CD14-positive monocyte (primary cell): ENCODE measurements around the gene SSU72. TPM values are rescaled to one million over a fixed set of nuclear protein-coding genes. Genes with fewer than 3 reads are reported as not detected.

Source experiments
- DNase-seq, 3 donors: peaks; one replicate each; pipeline ENCODE4 v3.0.0-alpha.2; 2011 to 2022
- H2AFZ ChIP-seq: 2 replicates; pipeline ENCODE4 v1.6.0; 2012; ENCODE audit warnings: mild to moderate bottlenecking, low read depth, low read length, inconsistent platforms; ENCODE audit not compliant: insufficient read depth, poor library complexity, severe bottlenecking
- H3K27ac ChIP-seq, 2 donors: 1 replicate in 1 of 2; 2 replicates in 1 of 2; pipeline ENCODE4 v1.5.1; 2012 to 2013; ENCODE audit warnings: low read length in 2 of 2, control low read depth in 1 of 2, inconsistent platforms in 1 of 2, low read depth in 1 of 2, mild to moderate bottlenecking in 1 of 2
- H3K27me3 ChIP-seq, 2 donors: one replicate each; pipeline versions ENCODE4 v1.6.0 to v1.6.1; 2011 to 2013; ENCODE audit warnings: low read length in 2 of 2; ENCODE audit not compliant: control insufficient read depth in 2 of 2, insufficient read depth in 2 of 2
- H3K36me3 ChIP-seq, 2 donors: replicated peaks in 1 of 2; 1 replicate in 1 of 2; 2 replicates in 1 of 2; pipeline versions ENCODE4 v1.5.1 to v1.6.1; 2012 to 2013; ENCODE audit warnings: low read length in 2 of 2, control low read depth in 1 of 2, inconsistent platforms in 1 of 2, mild to moderate bottlenecking in 1 of 2; ENCODE audit not compliant: insufficient read depth in 2 of 2, control insufficient read depth in 1 of 2
- H3K4me1 ChIP-seq, 2 donors: 1 replicate in 1 of 2; 2 replicates in 1 of 2; pipeline versions ENCODE4 v1.5.1 to v1.6.1; 2012 to 2013; ENCODE audit warnings: low read length in 2 of 2, control low read depth in 1 of 2, inconsistent platforms in 1 of 2, mild to moderate bottlenecking in 1 of 2, moderate library complexity in 1 of 2; ENCODE audit not compliant: insufficient read depth in 2 of 2, control insufficient read depth in 1 of 2
- H3K4me2 ChIP-seq: replicated peaks from 2 replicates; pipeline ENCODE3; 2012; ENCODE audit warnings: low read length, moderate library complexity, mild to moderate bottlenecking; ENCODE audit not compliant: poor library complexity, severe bottlenecking; ENCODE audit errors: extremely low read depth
- H3K4me3 ChIP-seq, 3 experiments: fragments of 200-600 bp in 1 of 3; sonication (generic) in 1 of 3; replicated peaks in 1 of 3; 1 replicate in 2 of 3; 2 replicates in 1 of 3; pipeline ENCODE4 v1.5.1; 2011 to 2013; ENCODE audit warnings: low read length in 3 of 3, mild to moderate bottlenecking in 3 of 3, control low read depth in 2 of 3, low read depth in 2 of 3, inconsistent platforms in 1 of 3, moderate library complexity in 1 of 3
- H3K79me2 ChIP-seq: 2 replicates; pipeline ENCODE4 v1.6.0; 2012; ENCODE audit warnings: mild to moderate bottlenecking, control low read depth, inconsistent platforms, low read length, moderate library complexity; ENCODE audit not compliant: insufficient read depth
- H3K9ac ChIP-seq: 2 replicates; pipeline ENCODE4 v1.6.0; 2017; ENCODE audit warnings: low read length, mild to moderate bottlenecking; ENCODE audit not compliant: insufficient read depth, poor library complexity, severe bottlenecking
- H3K9me3 ChIP-seq, 2 donors: replicated peaks in 1 of 2; 1 replicate in 1 of 2; 2 replicates in 1 of 2; pipeline versions ENCODE4 v1.5.1 to v1.6.1; 2012 to 2013; ENCODE audit warnings: low read length in 2 of 2, control low read depth in 1 of 2; ENCODE audit not compliant: control insufficient read depth in 1 of 2, insufficient read depth in 1 of 2
- H4K20me1 ChIP-seq: 2 replicates; pipeline ENCODE4 v1.6.0; 2012; ENCODE audit warnings: mild to moderate bottlenecking, low read length, control low read depth, moderate library complexity; ENCODE audit not compliant: insufficient read depth
- H3K27ac Mint-ChIP-seq, 7 donors: one replicate each; pipeline ENCODE4 v1.8.0; 2020; ENCODE audit warnings: mild to moderate bottlenecking in 7 of 7, mixed read lengths in 7 of 7, moderate library complexity in 6 of 7, inconsistent platforms in 2 of 7
- H3K27me3 Mint-ChIP-seq, 3 donors: one replicate each; pipeline ENCODE4 v1.8.0; 2021 to 2022; ENCODE audit warnings: low read depth in 3 of 3, mild to moderate bottlenecking in 3 of 3, mixed read lengths in 3 of 3, moderate library complexity in 3 of 3, inconsistent platforms in 1 of 3
- H3K36me3 Mint-ChIP-seq, 2 donors: one replicate each; pipeline ENCODE4 v1.8.0; 2020; ENCODE audit warnings: mixed read lengths in 2 of 2, inconsistent platforms in 1 of 2, mild to moderate bottlenecking in 1 of 2
- H3K4me1 Mint-ChIP-seq: one replicate; pipeline ENCODE4 v1.8.0; 2020; ENCODE audit warnings: mild to moderate bottlenecking, mixed read lengths
- H3K4me3 Mint-ChIP-seq, 2 donors: one replicate each; pipeline ENCODE4 v1.8.0; 2020; ENCODE audit warnings: mild to moderate bottlenecking in 2 of 2, mixed read lengths in 2 of 2, moderate library complexity in 1 of 2
- H3K9me3 Mint-ChIP-seq, 7 donors: one replicate each; pipeline ENCODE4 v1.8.0; 2020 to 2022; ENCODE audit warnings: mixed read lengths in 7 of 7, mild to moderate bottlenecking in 6 of 7, moderate library complexity in 6 of 7, inconsistent platforms in 2 of 7
- WGBS: methylation state at CpG from one replicate; pipeline ENCODE4 v1.1.5; 2013; ENCODE audit warnings: missing lambda C conversion rate; ENCODE audit not compliant: insufficient coverage; 5-methylcytosine and 5-hydroxymethylcytosine counted together
- intact Hi-C, 2 donors: fragments of 100-400 bp; cut with micrococcal nuclease; formaldehyde crosslinking; loops; one replicate each; pipeline versions ENCODE4 v1.15.0 to v1.15.1; 2023
- polyA plus RNA-seq, 3 donors: library from polyadenylated mRNA; depleted of rRNA in 1 of 3; unstranded in 2 of 3; stranded (reverse) in 1 of 3; fragments of 300-500 nt in 2 of 3; fragments of >200 nt in 1 of 3; fragmentation: Illumina TruSeq in 2 of 3; gene quantifications; 1 replicate in 2 of 3; 2 replicates in 1 of 3; pipeline ENCODE4 v1.2.3, GENCODE V29; 2012 to 2021
- TF ChIP-seq, protein P1 (sequence below): fragments of 200-600 bp; IDR thresholded peaks from one replicate; pipeline ENCODE4 v1.8.0; 2022; ENCODE audit warnings: antibody characterized with exemption, mild to moderate bottlenecking

SSU72 gene
- polyA plus RNA-seq, 3 donors: 88.1 to 168 (median 138) TPM

DNA sequence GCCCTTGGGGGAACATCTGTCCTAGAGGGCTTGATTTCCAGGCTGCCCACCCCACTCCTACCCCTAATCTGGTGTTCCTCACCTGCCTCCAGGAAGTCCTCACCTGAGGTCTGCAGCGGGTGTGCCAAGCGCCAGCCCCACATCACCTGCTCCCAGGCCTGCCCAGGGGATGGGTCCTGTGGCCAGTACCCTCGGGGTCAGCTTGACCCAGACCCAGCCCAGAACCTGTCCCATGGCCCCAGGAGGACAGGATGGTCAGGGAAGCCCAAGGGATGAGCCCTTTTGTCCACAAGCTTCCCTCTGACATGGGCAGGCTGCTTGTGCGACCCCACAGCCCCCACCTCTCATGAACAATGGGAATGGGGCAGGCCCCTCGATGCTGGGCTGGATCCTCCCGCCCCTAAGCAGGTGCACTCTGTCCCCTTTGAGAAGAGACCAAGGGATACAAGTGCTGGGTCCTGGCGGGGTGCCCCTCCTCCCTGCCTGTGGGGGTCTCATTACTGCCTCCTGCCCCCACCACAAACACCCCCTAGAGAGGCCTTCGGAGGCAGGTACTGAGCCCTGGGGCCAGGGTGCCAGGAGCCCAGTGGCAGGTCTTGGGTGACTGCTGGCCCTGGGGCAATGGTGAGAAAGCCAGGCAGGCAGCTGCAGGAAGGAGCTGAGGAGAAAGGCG is 43.9 kb upstream of the SSU72 start:
- Histone ChIP-seq H3K79me2 (peaks cover 15% of the 10 kb centered on the region), H3K36me3 (peaks cover 0 to 5% of the 10 kb centered on the region in 2 donors), H3K9me3 (no peaks in the 10 kb centered on the region), H3K4me1 (peaks cover 23 to 28% of the 10 kb centered on the region in 2 donors), H3K4me2 (no peak overlapping the region), H3K27ac (no peak overlapping the region), H3K27me3 (no peaks in the 10 kb centered on the region), H3K9ac (no peak overlapping the region), H4K20me1 (peaks cover 12% of the 10 kb centered on the region), H2AFZ (no peak overlapping the region), H3K4me3 (no peak overlapping the region)
- Mint-ChIP-seq H3K36me3 (peaks cover 9 to 11% of the 10 kb centered on the region in 2 donors), H3K27ac (no peak overlapping the region), H3K4me1 (peaks cover 26% of the 10 kb centered on the region), H3K9me3 (peaks cover 0 to 2% (median 0%) of the 10 kb centered on the region in 7 donors), H3K27me3 (peaks cover 0 to 6% (median 0%) of the 10 kb centered on the region in 3 donors), H3K4me3 (no peak overlapping the region)
- DNase-seq: no peak
- TF ChIP-seq, protein P1, sequence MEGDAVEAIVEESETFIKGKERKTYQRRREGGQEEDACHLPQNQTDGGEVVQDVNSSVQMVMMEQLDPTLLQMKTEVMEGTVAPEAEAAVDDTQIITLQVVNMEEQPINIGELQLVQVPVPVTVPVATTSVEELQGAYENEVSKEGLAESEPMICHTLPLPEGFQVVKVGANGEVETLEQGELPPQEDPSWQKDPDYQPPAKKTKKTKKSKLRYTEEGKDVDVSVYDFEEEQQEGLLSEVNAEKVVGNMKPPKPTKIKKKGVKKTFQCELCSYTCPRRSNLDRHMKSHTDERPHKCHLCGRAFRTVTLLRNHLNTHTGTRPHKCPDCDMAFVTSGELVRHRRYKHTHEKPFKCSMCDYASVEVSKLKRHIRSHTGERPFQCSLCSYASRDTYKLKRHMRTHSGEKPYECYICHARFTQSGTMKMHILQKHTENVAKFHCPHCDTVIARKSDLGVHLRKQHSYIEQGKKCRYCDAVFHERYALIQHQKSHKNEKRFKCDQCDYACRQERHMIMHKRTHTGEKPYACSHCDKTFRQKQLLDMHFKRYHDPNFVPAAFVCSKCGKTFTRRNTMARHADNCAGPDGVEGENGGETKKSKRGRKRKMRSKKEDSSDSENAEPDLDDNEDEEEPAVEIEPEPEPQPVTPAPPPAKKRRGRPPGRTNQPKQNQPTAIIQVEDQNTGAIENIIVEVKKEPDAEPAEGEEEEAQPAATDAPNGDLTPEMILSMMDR: no peak
- intact Hi-C loops: no loop called here
- WGBS: 100% methylated on average over 8 of the region's 9 CpGs

DNA sequence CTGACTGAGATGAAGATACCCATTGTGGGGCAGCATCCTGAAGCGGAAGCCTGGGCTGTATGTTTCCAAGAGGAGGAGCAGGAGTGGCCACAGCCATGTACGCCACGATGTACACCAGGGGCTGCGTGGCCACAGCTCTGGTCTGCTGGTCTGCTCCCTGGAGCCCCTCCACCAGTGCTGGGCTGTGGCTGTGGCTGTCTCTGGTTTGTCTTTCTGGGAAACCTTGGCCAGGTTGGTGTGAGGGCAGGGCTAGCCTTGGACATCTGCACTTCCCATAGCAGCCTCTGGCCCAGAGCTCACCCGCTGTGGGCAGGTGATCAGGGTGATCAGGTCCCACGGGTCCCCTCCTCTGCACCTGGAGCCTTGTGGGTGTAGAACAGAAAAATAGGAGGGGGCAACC is 43.3 kb upstream of the SSU72 start:
- H3K4me1 ChIP-seq: peaks cover 26 to 33% of the 10 kb centered on the region in 2 donors
- no peak overlapping the region for H3K4me3 ChIP-seq
- H4K20me1 ChIP-seq: peaks cover 12% of the 10 kb centered on the region
- TF ChIP-seq, protein P1: no peak
- H3K4me2 ChIP-seq: no peak overlapping the region
- H3K4me3 Mint-ChIP-seq: no peak overlapping the region
- H2AFZ ChIP-seq: no peak overlapping the region
- intact Hi-C loops: no loop called here
- no peak for DNase-seq
- H3K9ac ChIP-seq: no peak overlapping the region
- H3K27ac Mint-ChIP-seq: no peak overlapping the region
- H3K27me3 ChIP-seq: no peaks in the 10 kb centered on the region
- H3K36me3 ChIP-seq: peaks cover 0 to 5% of the 10 kb centered on the region in 2 donors
- no peak overlapping the region for H3K27ac ChIP-seq
- peaks cover 30% of the 10 kb centered on the region for H3K4me1 Mint-ChIP-seq
- H3K36me3 Mint-ChIP-seq: peaks cover 9 to 11% of the 10 kb centered on the region in 2 donors
- 95% methylated on average over 6 of the region's 6 CpGs for WGBS
- H3K9me3 Mint-ChIP-seq: peaks cover 0 to 2% (median 0%) of the 10 kb centered on the region in 7 donors
- no peaks in the 10 kb centered on the region for H3K9me3 ChIP-seq
- peaks cover 0 to 7% (median 0%) of the 10 kb centered on the region in 3 donors for H3K27me3 Mint-ChIP-seq
- peaks cover 21% of the 10 kb centered on the region for H3K79me2 ChIP-seq
